Keratinocyte (primary cell): ENCODE results near the gene TMEM200A.

Experiments used
- EZH2 ChIP-seq: IDR thresholded peaks from one replicate; pipeline ENCODE4 v1.6.1; 2012; ENCODE audit warnings: inconsistent platforms, mild to moderate bottlenecking, low read length, moderate library complexity
- TF ChIP-seq, protein P1 (sequence below), 3 experiments: IDR thresholded peaks in 1 of 3; conservative IDR thresholded peaks in 1 of 3; optimal IDR thresholded peaks in 1 of 3; 2 replicates in 2 of 3; 3 replicates in 1 of 3; pipeline versions ENCODE3 to v1.5.1; 2011; ENCODE audit warnings: low read length in 3 of 3, mild to moderate bottlenecking in 3 of 3, moderate library complexity in 2 of 3, control low read depth in 1 of 3, inconsistent platforms in 1 of 3; ENCODE audit not compliant: insufficient read depth in 2 of 3; ENCODE audit errors: extremely low read depth in 1 of 3

DNA sequence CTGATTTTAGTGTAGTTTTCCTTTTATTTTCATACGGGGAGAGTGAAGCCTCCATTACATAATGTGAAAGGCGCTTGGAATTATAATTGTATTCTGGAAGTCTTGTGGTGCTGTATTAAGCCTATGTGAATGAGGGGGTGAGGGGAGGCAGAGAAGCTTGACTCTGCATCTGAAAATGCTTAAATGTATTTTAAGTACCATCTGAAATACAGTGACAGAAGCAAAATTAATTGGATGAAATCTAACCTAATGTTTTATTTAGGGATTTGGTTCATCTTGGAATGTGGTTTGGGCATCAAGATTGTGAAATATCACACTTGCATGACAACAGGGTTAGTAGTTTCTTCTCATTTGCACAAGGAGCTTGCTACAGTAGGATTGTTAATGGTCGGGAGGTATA lies 41.2 kb downstream of the TMEM200A start:
- TF ChIP-seq, protein P1, sequence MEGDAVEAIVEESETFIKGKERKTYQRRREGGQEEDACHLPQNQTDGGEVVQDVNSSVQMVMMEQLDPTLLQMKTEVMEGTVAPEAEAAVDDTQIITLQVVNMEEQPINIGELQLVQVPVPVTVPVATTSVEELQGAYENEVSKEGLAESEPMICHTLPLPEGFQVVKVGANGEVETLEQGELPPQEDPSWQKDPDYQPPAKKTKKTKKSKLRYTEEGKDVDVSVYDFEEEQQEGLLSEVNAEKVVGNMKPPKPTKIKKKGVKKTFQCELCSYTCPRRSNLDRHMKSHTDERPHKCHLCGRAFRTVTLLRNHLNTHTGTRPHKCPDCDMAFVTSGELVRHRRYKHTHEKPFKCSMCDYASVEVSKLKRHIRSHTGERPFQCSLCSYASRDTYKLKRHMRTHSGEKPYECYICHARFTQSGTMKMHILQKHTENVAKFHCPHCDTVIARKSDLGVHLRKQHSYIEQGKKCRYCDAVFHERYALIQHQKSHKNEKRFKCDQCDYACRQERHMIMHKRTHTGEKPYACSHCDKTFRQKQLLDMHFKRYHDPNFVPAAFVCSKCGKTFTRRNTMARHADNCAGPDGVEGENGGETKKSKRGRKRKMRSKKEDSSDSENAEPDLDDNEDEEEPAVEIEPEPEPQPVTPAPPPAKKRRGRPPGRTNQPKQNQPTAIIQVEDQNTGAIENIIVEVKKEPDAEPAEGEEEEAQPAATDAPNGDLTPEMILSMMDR (optimal IDR thresholded peaks at IDR 0.05 in 1 of 3, IDR thresholded peaks at IDR 0.05 in 1 of 3, conservative IDR thresholded peaks at IDR 0.05 in 1 of 3; ENCODE audit: extremely low read depth in 1 of 3, insufficient read depth in 2 of 3, low read length in 3 of 3), result no peak
- TF ChIP-seq EZH2, result no peak
